ENCODE data around the gene SUCLA2. TPM values are rescaled to one million over a fixed set of nuclear protein-coding genes. Genes with fewer than 3 reads are reported as not detected.

The SUCLA2 gene
- total and polyA plus RNA-seq, 9 of the 15 experiments (the other 6 are each of a cell fraction or from before 2014, with no cell fraction given), result 23.3 to 52.9 (median 35.8) TPM

DNA sequence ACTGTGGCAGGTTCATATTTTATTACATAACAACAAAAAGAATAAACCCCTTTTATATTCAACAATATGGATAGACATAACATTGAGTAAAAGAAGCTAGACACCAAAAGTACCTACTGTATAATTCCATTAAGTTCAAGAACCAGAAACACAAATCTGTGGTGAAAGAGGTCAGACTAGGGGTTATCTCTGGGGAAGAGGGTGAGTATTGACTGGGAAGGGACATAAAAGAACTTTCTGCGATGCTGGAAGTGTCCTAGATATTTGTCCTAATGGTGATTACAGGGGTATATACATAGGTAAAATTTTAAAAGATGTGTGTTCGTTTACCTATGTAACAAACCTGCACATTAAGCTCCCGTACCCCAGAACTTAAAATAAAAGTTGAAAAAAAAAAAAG, 103.0 kb downstream of the SUCLA2 start:
- Histone ChIP-seq H3K4me1 (replicated peaks in 1 of 2; ENCODE audit: control insufficient read depth in 2 of 2, insufficient read depth in 2 of 2, low read length in 2 of 2) (no peaks in the 10 kb centered on the region), H3K4me3 (no peak overlapping the region), H3K27me3 (ENCODE audit: control insufficient read depth in 2 of 2, insufficient read depth in 2 of 2, low read length in 2 of 2) (peaks cover 0 to 6% of the 10 kb centered on the region in 2 experiments; a peak in 1 of 5 replicates), H3K9me1 (ENCODE audit: control insufficient read depth, insufficient read depth, low read length) (no peaks in the 10 kb centered on the region), H3K9ac (ENCODE audit: insufficient read depth in 1 of 2, low read depth in 2 of 2, low read length in 2 of 2) (no peak overlapping the region), H3K36me3 (ENCODE audit: control insufficient read depth, insufficient read depth, low read length) (no peaks in the 10 kb centered on the region), H4K20me1 (replicated peaks; ENCODE audit: control insufficient read depth, insufficient read depth, low read length) (no peaks in the 10 kb centered on the region), H3K79me2 (ENCODE audit: control insufficient read depth, insufficient read depth, low read length) (no peaks in the 10 kb centered on the region), H2AFZ (ENCODE audit: low read depth, low read length) (no peak overlapping the region), H3K4me2 (ENCODE audit: insufficient read depth, low read length) (no peak overlapping the region), H3K27ac (ENCODE audit: extremely low read depth, low read depth, low read length) (no peak overlapping the region), H3K9me3 (replicated peaks; ENCODE audit: control insufficient read depth, insufficient read depth, low read depth, low read length) (no peaks in the 10 kb centered on the region)
- ATAC-seq (no peak), FAIRE-seq (no peak), DNase-seq (ENCODE audit: extremely low read depth in 1 of 4, low spot score in 3 of 4) (no peak)
- ChIA-PET POLR2A (no interaction called here), CTCF (ENCODE audit: low intra/inter-chr PET ratio) (no interaction called here)
- WGBS (ENCODE audit: insufficient coverage, low coverage, missing lambda C conversion rate), result 0% methylated on average over 3 of the region's 3 CpGs
- BruUV-seq (replicated peaks), result no TSS peak
- in situ Hi-C loops (cut with MboI) (no loop called here), intact Hi-C loops (cut with micrococcal nuclease) (no loop called here)
- TF ChIP-seq KDM2B (CRISPR knock-in tag; IDR thresholded peaks at IDR 0.05) (no peak), PTTG1 (tag; IDR thresholded peaks at IDR 0.05; ENCODE audit: low read depth) (no peak)

DNA sequence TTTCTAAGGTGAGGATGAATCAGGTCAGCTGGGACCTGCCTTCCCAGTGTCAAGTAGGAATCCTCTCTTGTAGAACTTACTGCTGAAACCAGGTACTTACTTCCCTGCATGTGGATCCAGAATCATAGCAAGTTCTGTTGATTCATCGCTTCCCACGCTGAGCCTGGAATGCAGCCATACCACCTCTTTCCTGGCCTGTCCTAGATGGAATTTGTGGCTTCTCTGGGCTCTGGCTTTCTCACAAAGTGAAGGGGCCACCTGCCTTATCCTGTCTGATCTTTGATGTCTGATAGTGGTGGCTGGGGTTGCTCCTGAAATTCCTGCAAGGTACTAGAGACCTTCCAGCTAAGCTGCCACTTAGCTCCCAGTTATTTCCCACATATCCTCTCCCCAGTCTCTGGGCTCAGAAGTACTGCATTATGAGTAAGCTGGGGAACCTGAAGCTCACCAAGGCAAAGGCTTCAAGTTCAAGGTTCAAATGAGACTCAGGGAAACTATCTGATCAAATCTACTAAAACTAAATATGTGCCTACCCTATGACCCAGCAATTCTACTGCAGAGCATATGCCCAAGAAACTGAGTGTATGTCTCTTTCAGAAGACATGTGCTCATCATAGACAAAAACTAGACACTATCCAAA, 103.5 kb downstream of the SUCLA2 start:
- no peaks in the 10 kb centered on the region for H3K9me3 ChIP-seq (replicated peaks; ENCODE audit: control insufficient read depth, insufficient read depth, low read depth, low read length)
- WGBS (ENCODE audit: insufficient coverage, low coverage, missing lambda C conversion rate), result 8% methylated on average over 2 of the region's 2 CpGs
- no TSS peak for BruUV-seq (replicated peaks)
- H3K27ac ChIP-seq (ENCODE audit: extremely low read depth, low read depth, low read length), result no peak overlapping the region
- H3K27me3 ChIP-seq (ENCODE audit: control insufficient read depth in 2 of 2, insufficient read depth in 2 of 2, low read length in 2 of 2), result peaks cover 0 to 6% of the 10 kb centered on the region in 2 experiments; a peak in 1 of 5 replicates
- no peaks in the 10 kb centered on the region for H3K36me3 ChIP-seq (ENCODE audit: control insufficient read depth, insufficient read depth, low read length)
- ChIA-PET CTCF (ENCODE audit: low intra/inter-chr PET ratio) (no interaction called here), POLR2A (no interaction called here)
- no peaks in the 10 kb centered on the region for H3K79me2 ChIP-seq (ENCODE audit: control insufficient read depth, insufficient read depth, low read length)
- no peak for FAIRE-seq
- H4K20me1 ChIP-seq (replicated peaks; ENCODE audit: control insufficient read depth, insufficient read depth, low read length), result no peaks in the 10 kb centered on the region
- H3K4me1 ChIP-seq (replicated peaks in 1 of 2; ENCODE audit: control insufficient read depth in 2 of 2, insufficient read depth in 2 of 2, low read length in 2 of 2), result no peaks in the 10 kb centered on the region
- intact Hi-C loops (cut with micrococcal nuclease), result no loop called here
- no peak for DNase-seq (ENCODE audit: extremely low read depth in 1 of 4, low spot score in 3 of 4)
- in situ Hi-C loops (cut with MboI), result no loop called here
- ATAC-seq, result no peak
- H3K4me2 ChIP-seq (ENCODE audit: insufficient read depth, low read length), result no peak overlapping the region
- H2AFZ ChIP-seq (ENCODE audit: low read depth, low read length), result no peak overlapping the region
- H3K9me1 ChIP-seq (ENCODE audit: control insufficient read depth, insufficient read depth, low read length), result no peaks in the 10 kb centered on the region
- H3K4me3 ChIP-seq, result no peak overlapping the region
- no peak for TF ChIP-seq NR2C1 (IDR thresholded peaks at IDR 0.05)
- TF ChIP-seq NR2C1 (tag; IDR thresholded peaks at IDR 0.05), result no peak
- TF ChIP-seq LCOR (CRISPR knock-in tag; IDR thresholded peaks at IDR 0.05), result no peak
- no peak for TF ChIP-seq ZNF75A (CRISPR knock-in tag; IDR thresholded peaks at IDR 0.05)
- no peak for TF ChIP-seq ETV5 (CRISPR knock-in tag; IDR thresholded peaks at IDR 0.05; ENCODE audit: low read depth)
- TF ChIP-seq BRF1 (IDR thresholded peaks at IDR 0.05; ENCODE audit: borderline replicate concordance, extremely low read depth, insufficient read length), result no peak
- TF ChIP-seq ESRRA (IDR thresholded peaks at IDR 0.05; ENCODE audit: borderline replicate concordance, low read depth), result no peak
- no peak for TF ChIP-seq CHD4 (IDR thresholded peaks at IDR 0.05; ENCODE audit: insufficient read depth, insufficient replicate concordance, low read depth, low read length, poor library complexity, severe bottlenecking)
- TF ChIP-seq CBFA2T2 (conservative IDR thresholded peaks at IDR 0.05), result no peak
- no peak for TF ChIP-seq WHSC1 (IDR thresholded peaks at IDR 0.05; ENCODE audit: low read length)
- TF ChIP-seq CHCHD3 (CRISPR knock-in tag; IDR thresholded peaks at IDR 0.05), result no peak
- no peak for TF ChIP-seq ZBED1 (IDR thresholded peaks at IDR 0.05)
- TF ChIP-seq ARHGAP35 (IDR thresholded peaks at IDR 0.05; ENCODE audit: partially characterized antibody), result no peak
- TF ChIP-seq GTF2F1 (IDR thresholded peaks at IDR 0.05; ENCODE audit: low read depth, low read length), result no peak
- H3K9ac ChIP-seq (ENCODE audit: insufficient read depth in 1 of 2, low read depth in 2 of 2, low read length in 2 of 2), result no peak overlapping the region

All from K562 (cell line).